Measurements from ENCODE around the gene HIGD1B. TPM values are rescaled to one million over a fixed set of nuclear protein-coding genes. Genes with fewer than 3 reads are reported as not detected.
"Not testable (repeated sequence)": the region's sequence is repeated elsewhere in the genome, so short reads cannot be mapped to it uniquely, and the experiment has no call there.

The HIGD1B gene
- total and polyA plus RNA-seq, 4 donors, result 0.28 to 0.43 TPM; not detected in 2

DNA sequence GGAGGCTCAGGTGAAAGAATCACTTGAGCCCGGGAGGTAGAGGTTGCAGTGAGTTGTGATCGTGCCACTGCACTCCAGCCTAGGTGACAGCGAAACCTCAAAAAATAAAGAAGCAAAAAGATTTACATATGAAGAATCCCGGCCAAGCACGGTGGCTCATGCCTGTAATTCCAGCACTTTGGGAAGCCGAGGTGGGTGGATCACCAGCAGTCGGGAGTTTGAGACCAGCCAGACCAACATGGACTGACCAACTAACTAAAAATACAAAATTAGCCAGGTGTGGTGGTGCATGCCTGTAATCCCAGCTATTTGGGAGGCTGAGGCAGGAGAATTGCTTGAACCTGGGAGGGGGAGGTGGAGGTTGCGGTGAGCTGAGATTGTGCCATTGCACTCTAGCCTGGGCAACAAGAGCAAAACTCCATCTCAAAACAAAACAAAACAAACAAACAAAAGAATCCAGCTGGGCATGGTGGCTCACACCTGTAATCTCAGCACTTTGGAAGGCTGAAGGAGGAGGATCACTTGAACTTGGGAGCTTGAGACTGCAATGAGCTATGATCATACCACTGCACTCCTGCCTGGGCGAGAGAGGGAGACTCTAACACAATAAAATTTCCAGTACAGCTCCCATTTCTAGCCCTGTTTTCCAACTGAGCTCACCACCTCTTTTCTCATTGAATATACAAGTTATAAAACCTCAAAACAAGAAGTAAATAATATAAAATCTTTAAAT, 38.9 kb upstream of the HIGD1B start:
- not testable (repeated sequence) for H3K9me3 ChIP-seq (ENCODE audit: control insufficient read depth in 4 of 4, low read length in 3 of 4); H3K27ac ChIP-seq (ENCODE audit: low read depth in 1 of 2, low read length in 2 of 2); H3K4me1 ChIP-seq (ENCODE audit: control insufficient read depth in 4 of 4, insufficient read depth in 4 of 4, low read length in 3 of 4); H3K4me3 ChIP-seq (ENCODE audit: low read depth in 1 of 3, low read length in 3 of 3); DNase-seq (ENCODE audit: low spot score); H3K27me3 ChIP-seq (ENCODE audit: control insufficient read depth in 4 of 4, insufficient read depth in 4 of 4, low read length in 3 of 4); H3K36me3 ChIP-seq (ENCODE audit: control insufficient read depth in 4 of 4, insufficient read depth in 3 of 4, low read depth in 1 of 4, low read length in 3 of 4); H3K9ac ChIP-seq (ENCODE audit: low read depth in 1 of 2, low read length in 2 of 2)
- 96% methylated on average over 9 of the region's 9 CpGs for WGBS

DNA sequence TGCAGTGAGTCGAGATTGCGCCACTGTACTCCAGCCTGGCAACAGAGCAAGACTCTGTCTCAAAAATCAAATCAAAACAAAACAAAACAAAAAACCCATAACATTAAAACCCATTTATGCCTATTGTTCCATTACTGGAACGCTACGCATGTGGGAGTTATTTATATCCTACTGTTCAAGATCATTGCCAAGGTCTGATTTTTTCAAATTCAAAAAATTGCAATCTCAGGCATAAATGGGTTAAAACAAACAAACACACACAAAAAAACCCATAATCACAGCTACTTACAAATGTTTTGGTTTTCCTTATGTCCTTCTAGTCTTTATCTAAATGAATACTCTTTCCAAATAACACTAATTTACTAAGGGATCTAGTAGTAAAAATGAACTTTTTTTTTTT, 35.4 kb upstream of the HIGD1B start:
- Histone ChIP-seq H3K9me3 (ENCODE audit: control insufficient read depth in 4 of 4, low read length in 3 of 4) (no peaks in the 10 kb centered on the region), H3K36me3 (ENCODE audit: control insufficient read depth in 4 of 4, insufficient read depth in 3 of 4, low read depth in 1 of 4, low read length in 3 of 4) (no peaks in the 10 kb centered on the region), H3K9ac (ENCODE audit: low read depth in 1 of 2, low read length in 2 of 2) (no peak overlapping the region), H3K4me3 (ENCODE audit: low read depth in 1 of 3, low read length in 3 of 3) (no peak overlapping the region), H3K4me1 (ENCODE audit: control insufficient read depth in 4 of 4, insufficient read depth in 4 of 4, low read length in 3 of 4) (no peaks in the 10 kb centered on the region), H3K27me3 (ENCODE audit: control insufficient read depth in 4 of 4, insufficient read depth in 4 of 4, low read length in 3 of 4) (no peaks in the 10 kb centered on the region), H3K27ac (ENCODE audit: low read depth in 1 of 2, low read length in 2 of 2) (no peak overlapping the region)
- DNase-seq (ENCODE audit: low spot score), result no peak
- no peak for TF ChIP-seq GABPA (IDR thresholded peaks at IDR 0.05 in 1 of 2, conservative IDR thresholded peaks at IDR 0.05 in 1 of 2)
- TF ChIP-seq RAD21 (IDR thresholded peaks at IDR 0.05), result no peak
- TF ChIP-seq FOXA1 (IDR thresholded peaks at IDR 0.05), result no peak
- TF ChIP-seq JUND (IDR thresholded peaks at IDR 0.05), result no peak
- TF ChIP-seq HNF4G (IDR thresholded peaks at IDR 0.05), result no peak
- TF ChIP-seq, protein P1, sequence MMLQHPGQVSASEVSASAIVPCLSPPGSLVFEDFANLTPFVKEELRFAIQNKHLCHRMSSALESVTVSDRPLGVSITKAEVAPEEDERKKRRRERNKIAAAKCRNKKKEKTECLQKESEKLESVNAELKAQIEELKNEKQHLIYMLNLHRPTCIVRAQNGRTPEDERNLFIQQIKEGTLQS (IDR thresholded peaks at IDR 0.05), result no peak
- TF ChIP-seq, protein P2, sequence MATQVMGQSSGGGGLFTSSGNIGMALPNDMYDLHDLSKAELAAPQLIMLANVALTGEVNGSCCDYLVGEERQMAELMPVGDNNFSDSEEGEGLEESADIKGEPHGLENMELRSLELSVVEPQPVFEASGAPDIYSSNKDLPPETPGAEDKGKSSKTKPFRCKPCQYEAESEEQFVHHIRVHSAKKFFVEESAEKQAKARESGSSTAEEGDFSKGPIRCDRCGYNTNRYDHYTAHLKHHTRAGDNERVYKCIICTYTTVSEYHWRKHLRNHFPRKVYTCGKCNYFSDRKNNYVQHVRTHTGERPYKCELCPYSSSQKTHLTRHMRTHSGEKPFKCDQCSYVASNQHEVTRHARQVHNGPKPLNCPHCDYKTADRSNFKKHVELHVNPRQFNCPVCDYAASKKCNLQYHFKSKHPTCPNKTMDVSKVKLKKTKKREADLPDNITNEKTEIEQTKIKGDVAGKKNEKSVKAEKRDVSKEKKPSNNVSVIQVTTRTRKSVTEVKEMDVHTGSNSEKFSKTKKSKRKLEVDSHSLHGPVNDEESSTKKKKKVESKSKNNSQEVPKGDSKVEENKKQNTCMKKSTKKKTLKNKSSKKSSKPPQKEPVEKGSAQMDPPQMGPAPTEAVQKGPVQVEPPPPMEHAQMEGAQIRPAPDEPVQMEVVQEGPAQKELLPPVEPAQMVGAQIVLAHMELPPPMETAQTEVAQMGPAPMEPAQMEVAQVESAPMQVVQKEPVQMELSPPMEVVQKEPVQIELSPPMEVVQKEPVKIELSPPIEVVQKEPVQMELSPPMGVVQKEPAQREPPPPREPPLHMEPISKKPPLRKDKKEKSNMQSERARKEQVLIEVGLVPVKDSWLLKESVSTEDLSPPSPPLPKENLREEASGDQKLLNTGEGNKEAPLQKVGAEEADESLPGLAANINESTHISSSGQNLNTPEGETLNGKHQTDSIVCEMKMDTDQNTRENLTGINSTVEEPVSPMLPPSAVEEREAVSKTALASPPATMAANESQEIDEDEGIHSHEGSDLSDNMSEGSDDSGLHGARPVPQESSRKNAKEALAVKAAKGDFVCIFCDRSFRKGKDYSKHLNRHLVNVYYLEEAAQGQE (IDR thresholded peaks at IDR 0.05), result no peak
- no peak for TF ChIP-seq TAF1 (conservative IDR thresholded peaks at IDR 0.05)
- TF ChIP-seq NR2F2 (IDR thresholded peaks at IDR 0.05), result no peak
- TF ChIP-seq YY1 (IDR thresholded peaks at IDR 0.05), result no peak
- TF ChIP-seq, protein P3, sequence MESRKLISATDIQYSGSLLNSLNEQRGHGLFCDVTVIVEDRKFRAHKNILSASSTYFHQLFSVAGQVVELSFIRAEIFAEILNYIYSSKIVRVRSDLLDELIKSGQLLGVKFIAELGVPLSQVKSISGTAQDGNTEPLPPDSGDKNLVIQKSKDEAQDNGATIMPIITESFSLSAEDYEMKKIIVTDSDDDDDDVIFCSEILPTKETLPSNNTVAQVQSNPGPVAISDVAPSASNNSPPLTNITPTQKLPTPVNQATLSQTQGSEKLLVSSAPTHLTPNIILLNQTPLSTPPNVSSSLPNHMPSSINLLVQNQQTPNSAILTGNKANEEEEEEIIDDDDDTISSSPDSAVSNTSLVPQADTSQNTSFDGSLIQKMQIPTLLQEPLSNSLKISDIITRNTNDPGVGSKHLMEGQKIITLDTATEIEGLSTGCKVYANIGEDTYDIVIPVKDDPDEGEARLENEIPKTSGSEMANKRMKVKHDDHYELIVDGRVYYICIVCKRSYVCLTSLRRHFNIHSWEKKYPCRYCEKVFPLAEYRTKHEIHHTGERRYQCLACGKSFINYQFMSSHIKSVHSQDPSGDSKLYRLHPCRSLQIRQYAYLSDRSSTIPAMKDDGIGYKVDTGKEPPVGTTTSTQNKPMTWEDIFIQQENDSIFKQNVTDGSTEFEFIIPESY (IDR thresholded peaks at IDR 0.05), result no peak
- TF ChIP-seq, protein P4, sequence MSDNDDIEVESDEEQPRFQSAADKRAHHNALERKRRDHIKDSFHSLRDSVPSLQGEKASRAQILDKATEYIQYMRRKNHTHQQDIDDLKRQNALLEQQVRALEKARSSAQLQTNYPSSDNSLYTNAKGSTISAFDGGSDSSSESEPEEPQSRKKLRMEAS (IDR thresholded peaks at IDR 0.05), result no peak
- TF ChIP-seq FOXA2 (IDR thresholded peaks at IDR 0.05), result no peak
- TF ChIP-seq RXRA (IDR thresholded peaks at IDR 0.05), result no peak
- TF ChIP-seq EGR1 (IDR thresholded peaks at IDR 0.05; ENCODE audit: low read depth in 2 of 2), result no peak
- TF ChIP-seq, protein P5, sequence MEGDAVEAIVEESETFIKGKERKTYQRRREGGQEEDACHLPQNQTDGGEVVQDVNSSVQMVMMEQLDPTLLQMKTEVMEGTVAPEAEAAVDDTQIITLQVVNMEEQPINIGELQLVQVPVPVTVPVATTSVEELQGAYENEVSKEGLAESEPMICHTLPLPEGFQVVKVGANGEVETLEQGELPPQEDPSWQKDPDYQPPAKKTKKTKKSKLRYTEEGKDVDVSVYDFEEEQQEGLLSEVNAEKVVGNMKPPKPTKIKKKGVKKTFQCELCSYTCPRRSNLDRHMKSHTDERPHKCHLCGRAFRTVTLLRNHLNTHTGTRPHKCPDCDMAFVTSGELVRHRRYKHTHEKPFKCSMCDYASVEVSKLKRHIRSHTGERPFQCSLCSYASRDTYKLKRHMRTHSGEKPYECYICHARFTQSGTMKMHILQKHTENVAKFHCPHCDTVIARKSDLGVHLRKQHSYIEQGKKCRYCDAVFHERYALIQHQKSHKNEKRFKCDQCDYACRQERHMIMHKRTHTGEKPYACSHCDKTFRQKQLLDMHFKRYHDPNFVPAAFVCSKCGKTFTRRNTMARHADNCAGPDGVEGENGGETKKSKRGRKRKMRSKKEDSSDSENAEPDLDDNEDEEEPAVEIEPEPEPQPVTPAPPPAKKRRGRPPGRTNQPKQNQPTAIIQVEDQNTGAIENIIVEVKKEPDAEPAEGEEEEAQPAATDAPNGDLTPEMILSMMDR (IDR thresholded peaks at IDR 0.05; ENCODE audit: low read depth, low read length, missing input control), result no peak
- no peak for TF ChIP-seq HNF4A (conservative IDR thresholded peaks at IDR 0.05)
- no peak for TF ChIP-seq SP1 (IDR thresholded peaks at IDR 0.05)
- WGBS, result 81% methylated on average over 4 of the region's 4 CpGs

DNA sequence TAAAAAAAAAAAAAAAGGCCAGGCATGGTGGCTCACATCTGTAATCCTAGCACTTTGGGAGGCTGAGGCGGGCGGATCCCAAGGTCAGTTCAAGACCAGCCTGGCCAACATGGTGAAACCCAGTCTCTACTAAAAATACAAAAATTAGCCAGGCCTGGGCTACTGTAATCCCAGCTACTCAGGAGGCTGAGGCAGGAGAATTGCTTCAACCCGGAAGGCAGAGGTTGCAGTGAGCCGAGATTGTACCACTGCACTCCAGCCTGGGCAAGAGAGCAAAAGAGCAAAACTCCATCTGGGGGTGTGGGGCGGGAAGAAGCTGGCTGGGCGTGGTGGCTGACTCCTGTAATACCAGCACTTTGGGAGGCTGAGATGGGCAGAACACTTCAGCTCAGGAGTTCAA, 29.2 kb upstream of the HIGD1B start:
- H3K27ac ChIP-seq (ENCODE audit: low read depth in 1 of 2, low read length in 2 of 2); H3K36me3 ChIP-seq (ENCODE audit: control insufficient read depth in 4 of 4, insufficient read depth in 3 of 4, low read depth in 1 of 4, low read length in 3 of 4); H3K27me3 ChIP-seq (ENCODE audit: control insufficient read depth in 4 of 4, insufficient read depth in 4 of 4, low read length in 3 of 4); DNase-seq (ENCODE audit: low spot score); H3K9ac ChIP-seq (ENCODE audit: low read depth in 1 of 2, low read length in 2 of 2); H3K4me3 ChIP-seq (ENCODE audit: low read depth in 1 of 3, low read length in 3 of 3); H3K4me1 ChIP-seq (ENCODE audit: control insufficient read depth in 4 of 4, insufficient read depth in 4 of 4, low read length in 3 of 4); H3K9me3 ChIP-seq (ENCODE audit: control insufficient read depth in 4 of 4, low read length in 3 of 4): not testable (repeated sequence)
- 88% methylated on average over 6 of the region's 6 CpGs for WGBS
